ENCODE data around the gene ASXL1.
"Not testable (repeated sequence)": the region's sequence is repeated elsewhere in the genome, so short reads cannot be mapped to it uniquely, and the experiment has no call there.

ASXL1 gene

DNA sequence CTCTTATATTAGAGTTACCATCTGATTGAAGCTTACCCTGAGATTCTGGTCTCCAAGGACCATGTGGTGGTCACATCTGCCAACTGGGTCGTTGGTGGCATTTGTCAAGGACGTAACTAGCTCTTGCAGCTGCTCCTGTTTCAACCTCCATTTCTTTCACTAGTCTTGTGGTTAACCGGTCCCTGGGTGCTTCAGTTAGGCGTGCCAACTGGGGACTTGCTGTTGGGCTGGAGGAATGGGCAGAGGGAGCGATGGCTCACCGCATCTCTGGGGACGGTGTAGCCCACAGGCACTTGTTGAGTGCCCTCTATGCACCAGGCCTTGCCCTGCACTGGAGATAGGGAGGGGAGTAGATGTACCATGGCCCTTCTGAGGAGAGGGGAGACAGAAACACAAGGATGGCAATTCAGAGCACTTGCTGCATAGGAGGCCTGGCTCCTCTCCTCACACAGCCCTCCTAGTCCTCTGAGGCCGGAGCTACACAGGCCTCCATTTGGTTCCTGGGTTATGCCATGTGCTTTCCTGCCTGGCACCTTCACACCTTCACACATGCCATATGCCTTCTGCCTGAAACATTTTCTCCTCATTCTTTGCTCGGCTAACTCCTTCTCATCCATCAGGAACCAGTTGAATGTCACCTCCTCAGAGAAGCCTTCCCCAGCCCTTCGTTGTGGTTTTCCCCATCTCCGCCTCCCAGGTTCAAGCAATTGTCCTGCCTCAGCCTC is 20.0 kb upstream of the ASXL1 start:
- no peak for DNase-seq

DNA sequence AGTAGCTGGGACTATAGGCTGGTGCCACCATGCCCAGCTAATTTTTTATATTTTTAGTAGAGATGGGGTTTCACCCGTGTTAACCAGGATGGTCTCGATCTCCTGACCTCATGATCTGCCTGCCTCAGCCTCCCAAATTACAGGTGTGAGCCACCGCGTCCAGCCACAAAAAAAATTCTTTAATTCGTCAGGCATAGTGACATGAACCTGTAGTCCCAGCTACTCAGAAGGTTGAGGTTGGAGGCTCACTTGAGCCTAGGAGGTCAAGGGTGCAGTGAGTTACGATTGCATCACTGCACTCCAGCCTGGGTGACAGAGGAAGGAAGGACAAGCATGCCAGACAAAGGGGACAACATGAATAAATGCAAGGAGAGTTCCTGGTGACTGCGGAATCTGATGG is 19.5 kb upstream of the ASXL1 start:
- DNase-seq: no peak

DNA sequence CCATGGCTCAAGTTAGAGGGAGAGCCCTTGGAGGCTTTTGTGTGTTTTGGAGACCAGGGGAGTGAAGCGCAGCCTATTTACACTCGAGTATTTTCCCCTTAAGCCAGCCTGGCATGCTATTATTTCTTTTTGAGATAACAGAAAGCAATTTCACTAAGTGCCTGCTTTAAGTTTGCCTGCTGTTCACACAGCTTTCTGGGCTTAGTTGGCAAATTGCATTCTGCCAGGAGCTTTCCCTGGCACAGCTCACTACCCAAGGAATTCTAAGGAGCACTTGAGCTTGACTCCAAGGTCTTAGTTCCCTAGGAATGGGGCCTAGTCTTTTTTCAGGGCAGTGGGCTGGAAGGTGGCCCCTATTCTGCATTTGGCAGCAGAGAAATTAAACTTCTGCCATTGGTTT is 19.0 kb upstream of the ASXL1 start:
- no peak for DNase-seq

DNA sequence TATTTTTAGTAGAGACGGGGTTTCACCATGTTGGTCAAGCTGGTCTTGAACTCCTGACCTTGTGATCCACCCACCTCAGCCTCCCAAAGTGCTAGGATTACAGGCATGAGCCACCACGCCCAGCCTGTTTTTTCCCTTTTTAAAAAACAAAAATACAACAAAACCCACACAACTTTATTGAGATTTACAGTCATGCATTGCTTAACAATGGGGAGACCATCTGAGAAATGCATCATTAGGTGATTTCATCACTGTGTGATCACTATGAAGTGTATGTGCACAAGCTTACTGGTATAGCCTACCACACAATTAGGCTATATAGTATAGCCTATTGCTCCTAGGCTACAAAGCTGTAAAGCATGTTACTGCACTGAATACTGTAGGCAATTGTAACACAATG is 17.1 kb upstream of the ASXL1 start:
- not testable (repeated sequence) for DNase-seq

DNA sequence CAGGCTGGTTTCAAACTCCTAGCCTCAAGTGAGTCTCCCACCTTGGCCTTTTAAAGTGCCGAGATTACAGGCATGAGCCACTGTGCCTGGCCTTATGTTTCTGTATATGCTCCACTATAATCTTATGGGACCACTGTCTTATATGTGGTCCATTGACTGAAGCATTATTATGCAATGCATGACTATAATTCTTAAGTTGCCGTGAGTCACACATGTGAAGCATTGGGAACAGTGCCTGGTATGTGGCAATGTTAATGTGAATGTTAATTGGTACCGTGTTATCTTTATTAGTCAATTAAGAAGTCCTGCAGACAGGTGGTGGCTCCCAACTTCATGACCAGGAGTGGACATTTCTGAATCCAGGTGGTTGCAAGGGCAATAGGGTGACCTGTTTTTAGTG is 14.7 kb upstream of the ASXL1 start:
- no peak for DNase-seq

DNA sequence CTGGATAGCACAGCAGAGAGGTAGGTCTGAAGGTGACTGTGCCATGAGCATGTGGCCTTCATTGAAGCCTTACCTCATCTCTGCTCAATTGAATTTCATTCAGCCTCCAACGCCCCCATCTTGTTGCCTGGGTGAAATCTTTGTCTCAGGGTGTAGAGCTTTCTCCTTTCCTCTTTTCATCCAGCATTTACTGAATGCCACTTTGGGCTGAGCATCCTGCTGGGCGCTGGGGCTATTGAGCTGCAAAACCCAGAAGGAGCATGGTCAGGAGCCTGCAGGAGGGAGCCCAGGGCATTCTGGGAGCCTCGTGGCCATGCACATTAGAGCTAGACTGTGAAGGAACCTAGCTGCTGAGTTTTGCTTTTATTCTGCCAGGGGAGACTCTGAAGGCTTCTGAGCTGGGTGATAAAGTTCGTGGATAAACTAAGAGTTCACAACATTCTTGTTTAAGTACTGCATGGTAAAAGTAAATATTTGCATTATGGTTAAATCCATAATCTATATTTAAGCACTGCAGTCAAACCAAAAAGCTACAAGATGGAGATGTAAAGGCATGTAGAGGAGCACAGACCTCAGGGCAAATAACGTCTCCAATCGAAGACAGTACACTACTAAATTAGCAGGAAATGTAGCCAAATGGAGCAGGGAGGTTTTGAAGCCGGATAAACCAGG is 13.2 kb upstream of the ASXL1 start:
- DNase-seq: no peak

DNA sequence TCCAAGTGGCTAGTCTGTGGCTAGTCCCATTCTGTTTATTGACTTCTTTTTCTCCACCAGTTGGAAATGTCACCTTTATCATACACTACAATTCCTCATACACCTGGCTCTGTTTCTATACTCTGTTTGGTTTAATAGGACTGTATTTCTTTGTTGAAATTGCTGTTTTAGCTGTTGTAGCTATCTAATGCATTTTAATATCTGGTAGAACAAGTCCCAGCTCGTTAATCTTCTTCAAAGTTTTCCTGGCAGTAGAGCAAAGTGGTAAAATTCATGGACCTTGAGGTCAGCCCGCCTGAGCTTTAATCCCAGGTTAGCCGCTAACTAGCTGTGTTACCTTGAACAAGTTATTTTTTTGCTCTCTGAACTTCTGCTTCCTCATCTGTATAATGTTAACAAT is 9.9 kb upstream of the ASXL1 start:
- no peak for DNase-seq

DNA sequence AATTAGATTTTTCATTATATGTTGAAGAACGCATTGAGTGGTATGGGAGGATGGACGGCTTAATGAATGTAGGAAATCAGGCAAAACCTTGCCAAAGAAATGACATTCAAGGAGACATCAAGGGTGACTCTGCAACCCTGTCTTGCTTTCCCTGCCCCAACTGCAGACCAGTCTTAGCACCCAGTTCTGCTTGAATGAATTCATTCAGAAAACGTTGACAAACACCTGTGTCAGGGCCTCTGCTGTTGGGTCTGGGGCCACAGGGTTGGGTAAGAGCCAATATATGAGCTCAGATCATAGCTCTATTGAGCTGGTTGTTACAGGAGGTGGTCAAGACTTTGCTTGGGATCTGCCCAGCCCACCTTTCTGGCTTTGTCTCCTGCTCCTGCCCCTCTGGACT is 7.7 kb upstream of the ASXL1 start:
- no peak for DNase-seq

DNA sequence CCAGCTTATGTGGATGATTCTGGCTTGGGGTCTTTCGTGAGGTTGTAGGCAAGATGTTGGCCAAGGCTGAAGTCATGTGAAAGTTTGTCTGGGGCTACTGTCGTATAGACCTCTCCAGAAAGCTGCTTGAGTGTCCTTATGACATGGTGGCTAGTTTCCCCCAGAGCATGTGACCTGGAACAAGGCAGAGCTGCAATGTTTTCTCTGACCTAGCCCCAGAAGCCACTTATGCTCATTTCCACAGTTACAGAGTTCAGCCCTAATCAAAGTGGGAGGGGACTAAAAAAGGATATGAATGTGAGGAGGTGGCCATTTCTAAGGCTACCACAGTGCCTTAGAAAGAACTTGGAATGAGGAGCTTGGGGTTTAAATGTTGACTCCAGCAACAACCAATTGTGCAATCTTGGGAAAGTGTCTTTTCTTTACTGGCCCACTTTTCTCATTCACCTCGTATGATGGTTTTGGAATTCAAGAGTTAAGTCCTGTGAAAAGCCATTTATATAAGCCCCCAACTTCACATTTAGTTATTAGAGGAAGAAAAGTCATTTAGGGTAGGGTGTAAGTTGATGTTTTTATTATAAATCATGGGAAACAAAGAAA is 5.9 kb upstream of the ASXL1 start:
- no peak for DNase-seq

DNA sequence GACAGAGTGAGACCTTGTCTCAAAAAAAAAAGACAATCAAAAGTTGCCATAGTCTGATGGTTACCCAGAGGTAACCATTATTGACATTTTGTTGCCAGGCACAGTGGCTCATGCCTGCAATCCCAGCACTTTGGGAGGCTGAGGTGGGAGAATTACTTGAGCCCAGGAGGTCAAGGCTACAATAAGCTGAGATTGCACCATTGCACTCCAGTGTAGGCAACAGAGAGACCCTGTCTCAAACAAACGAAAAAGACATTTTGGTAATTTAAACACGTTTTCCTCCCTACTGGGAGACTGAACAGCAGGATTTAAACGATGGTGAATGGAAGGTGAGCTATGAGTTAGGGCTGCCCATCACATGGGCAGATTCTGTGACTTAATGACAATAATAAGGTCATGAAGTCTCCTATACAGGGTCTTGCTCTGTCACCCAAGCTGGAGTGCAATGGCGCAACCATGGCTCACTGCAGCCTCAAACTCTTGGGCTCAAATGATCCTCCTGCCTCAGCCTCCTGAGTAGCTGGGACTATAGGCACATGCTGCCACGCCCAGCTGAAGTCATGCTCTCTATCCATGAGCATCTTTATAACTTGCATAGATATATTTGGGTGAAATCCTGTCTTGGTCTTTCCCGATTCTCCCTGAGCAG is 4.2 kb upstream of the ASXL1 start:
- DNase-seq: no peak

DNA sequence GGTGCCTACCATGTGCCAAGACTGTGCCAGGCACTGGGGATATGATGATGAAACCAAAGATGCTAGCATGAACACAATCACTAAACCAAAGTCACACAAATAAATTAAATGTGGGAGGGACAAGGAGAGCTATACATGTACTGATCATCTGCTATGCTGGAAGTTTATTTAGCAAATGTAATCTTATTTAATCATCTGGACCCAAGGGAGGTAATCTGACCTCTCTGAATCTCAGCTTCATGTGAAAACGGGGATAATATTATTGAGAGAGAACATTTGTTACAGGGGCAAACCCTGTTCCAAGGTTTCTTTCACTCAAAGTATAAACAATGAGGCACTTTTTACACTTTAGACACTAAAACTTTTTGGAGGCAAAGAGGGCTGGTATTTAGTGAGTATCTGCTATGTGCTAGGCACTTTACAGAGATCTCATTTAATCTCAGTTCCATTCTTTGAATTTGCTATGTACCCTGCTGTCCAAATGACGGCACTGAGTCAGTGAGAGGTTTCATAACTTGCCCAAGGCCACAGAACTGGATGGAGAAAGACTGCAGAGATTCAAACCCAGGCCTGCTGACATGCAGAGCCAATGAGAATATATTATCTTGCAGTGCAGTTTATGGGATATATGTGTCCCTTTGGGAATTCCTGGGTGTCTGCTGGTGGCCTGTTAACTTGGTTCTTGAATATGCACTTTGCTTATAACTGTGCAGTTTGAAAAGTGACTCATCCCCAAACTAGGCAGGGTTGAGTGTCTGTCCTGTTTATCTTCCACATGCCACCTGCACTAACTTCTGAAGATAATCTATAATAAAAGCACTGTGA is 3.3 kb upstream of the ASXL1 start:
- DNase-seq: no peak

DNA sequence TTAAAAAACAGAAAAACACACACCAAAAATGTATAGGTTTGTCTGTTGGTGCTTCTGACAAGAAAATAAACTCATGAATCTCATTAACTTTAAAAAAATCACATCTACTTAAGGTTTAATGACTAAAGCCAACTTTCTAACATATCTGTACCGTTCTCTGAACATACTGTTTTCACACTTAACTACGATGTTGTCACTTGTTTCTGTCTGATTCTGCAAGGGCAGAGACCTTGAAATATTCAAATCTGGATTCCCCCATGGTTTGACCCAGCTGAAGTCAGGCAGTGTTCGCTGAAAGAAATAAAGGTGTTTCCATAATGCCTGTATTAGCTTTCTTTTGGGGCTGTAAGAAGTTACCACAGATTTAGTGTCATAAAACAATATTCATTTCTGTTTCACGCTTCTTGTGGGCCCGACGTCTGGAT is 2.7 kb upstream of the ASXL1 start:
- DNase-seq: no peak

DNA sequence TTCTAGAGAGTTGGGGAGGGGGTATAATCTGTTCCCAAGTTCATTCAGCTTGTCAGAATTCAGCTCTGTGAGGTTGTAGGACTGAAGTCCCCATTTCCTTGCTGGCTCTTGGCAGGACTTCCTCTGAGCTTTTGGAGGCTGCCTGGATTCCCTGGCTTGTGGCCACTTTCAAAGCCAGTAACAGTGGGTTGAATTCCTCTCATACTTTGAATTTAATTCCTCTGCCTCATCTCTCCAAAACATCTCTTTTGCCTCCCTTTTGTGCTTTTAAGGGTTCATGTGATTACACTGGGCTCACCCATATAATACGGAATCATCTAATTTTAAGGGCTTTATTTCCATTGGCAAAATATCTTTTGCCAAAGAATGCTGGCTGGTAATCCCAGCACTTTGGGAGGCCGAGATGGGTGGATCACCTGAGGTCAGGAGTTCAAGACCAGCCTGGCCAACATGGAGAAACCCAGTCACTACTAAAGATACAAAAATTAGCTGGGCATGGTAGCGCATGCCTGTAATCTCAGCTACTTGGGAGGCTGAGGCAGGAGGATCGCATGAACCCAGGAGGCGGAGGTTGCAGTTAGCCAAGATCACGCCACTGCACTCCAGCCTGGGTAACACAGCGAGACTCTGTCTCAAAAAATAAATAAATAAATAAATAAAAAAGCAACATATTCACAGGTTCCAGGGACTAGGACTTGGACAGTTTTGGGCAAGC is 2.1 kb upstream of the ASXL1 start:
- DNase-seq: not testable (repeated sequence)

DNA sequence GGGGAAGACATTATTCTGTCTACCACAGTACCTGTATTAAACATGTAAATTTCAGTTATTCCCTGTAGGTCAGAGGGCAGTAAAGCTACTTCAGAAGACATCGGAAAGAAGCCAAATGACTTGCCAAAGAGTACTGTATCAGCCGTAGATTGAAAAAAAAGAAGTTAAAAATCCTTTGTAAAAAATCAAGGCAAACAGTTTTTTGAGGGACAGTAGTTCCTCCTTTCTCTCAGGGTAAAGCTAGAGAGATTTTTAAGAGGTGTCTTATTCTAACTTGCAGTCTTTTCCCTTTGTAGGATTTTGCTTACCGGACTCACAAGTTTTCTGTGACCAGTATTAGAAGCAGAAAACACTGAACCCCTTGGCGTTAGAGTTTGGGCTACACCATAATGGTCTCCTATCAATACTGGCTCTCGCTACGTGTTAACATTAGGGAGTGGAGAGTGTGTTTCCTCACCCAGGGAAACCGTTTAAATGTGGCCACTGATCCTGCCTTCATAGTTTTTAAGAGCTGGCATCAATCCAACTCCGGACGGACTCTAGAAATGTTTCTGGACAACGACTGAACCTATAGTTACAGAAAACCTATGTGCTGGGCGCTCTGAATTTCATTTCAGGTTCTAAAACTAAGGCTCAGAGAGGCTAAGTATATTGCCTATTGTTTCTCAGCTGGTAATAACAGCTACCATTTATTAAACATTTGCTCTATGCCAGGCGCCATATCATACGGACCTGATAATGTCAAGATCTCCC is 1.3 kb upstream of the ASXL1 start:
- DNase-seq: no peak

DNA sequence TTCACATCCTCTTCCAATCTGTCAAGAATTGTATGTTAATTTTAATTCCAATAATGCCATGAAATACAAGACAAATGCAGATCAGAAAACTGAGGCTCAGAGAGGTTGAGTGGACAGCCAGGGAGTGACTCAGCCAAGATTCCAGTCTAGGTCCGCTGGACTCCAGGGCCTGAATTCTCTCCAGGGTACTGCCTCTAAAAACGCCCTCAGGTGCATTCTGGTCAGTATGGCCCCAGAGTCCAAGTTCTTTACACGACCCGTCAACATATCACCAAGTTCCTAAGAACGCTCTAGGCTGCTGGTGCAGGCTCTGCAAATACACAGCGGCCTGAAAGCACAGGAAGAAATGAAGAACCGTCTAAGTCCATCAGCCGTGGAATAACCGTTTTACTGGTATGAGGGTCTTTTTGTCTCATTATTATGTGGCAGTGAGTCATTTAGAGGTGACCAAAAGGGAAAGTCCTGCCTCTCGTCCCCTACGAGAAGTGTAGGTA is 709 bp upstream of the ASXL1 start:
- no peak for DNase-seq

DNA sequence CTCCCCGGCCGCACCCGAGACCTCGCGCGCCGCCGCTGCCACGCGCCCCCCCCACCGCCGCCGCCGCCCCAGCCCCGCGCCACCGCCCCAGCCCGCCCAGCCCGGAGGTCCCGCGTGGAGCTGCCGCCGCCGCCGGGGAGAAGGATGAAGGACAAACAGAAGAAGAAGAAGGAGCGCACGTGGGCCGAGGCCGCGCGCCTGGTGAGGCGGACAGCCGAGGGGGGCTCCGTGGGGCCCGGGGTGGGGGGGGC is 426 bp downstream of the ASXL1 start:
- DNase-seq: no peak

DNA sequence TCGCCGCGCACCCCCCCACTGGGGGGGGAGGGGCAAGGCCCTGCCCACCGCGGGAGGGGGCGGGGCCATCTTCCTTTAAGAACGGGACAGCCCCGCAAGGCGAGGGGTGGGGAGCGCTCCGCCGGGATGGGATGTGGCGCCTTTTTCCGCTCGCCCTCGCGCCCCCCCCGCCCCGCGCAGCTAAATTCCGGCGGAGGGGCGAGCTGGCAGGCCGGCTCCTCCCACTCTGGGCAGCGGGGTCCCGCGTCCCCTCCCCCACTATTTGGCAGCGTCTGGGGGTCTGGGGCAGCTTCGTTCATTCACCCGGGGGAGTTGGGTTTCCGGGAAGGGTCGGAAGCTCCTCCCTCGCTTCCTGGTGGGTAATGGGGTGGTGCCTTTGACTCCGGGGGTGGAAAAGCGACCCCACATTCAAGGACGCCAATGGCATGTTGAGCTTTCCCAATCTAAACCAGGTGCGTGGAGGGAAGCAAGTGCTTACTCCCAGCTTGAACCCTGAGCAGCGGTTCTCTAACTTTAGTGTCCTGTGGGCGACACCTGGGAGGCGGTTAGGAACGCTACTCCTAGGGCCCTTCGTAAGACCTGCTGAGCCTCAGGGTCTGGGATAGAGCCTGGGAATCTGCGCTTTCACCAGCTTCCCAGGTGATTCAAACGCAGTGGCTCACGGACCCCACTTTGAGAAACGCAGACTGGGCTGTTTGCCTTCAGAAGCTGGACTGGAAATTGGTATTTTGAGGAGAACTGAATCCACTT is 927 bp downstream of the ASXL1 start:
- no peak for DNase-seq

DNA sequence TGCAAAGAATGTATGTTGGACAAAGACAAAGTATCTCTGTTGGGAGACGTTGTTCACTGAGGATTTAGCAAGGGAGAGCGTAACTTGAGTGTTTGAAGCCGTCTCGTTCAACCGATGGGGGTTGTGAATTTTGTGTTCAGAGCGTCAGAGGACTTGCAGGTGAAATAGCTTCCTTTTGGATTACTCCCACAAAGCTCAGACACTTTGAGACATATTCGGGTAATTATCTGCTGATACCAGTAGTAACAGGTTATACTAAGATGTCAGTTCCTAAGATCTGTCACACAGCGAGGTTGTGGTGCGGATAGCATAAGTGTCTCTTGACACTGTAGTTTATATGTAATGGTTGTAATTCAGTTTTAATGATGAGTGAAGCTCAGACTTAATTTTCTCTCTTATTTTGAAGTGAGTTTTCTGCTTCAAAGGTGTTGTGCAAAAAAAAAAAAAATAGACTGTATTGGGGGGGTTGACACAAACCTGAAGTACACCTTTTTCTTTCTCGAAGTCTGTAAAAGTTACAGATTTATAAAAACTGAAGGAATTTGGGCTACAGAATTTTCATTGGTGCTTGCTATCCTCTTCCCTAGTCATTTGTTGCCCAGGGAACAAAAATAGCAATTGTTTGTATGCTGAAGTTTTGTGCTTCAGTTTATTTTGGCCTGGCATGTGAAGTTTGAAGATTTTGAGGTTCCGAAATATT is 1.7 kb downstream of the ASXL1 start:
- no peak for DNase-seq

DNA sequence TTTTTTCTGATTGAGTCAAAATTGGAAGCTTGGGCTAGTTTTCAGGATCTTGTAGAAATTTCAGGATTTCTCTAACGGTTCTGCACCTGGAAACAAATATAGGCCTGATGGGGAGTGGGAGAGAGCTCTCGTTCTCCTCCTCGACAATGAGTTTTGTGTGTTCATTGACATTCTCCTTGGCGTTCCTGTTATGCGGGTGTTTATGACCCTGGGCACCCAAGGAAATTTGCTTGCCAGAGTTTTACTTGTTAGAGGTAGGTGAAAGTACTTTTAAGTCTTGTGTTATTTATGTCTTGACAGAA is 2.2 kb downstream of the ASXL1 start:
- DNase-seq: no peak

DNA sequence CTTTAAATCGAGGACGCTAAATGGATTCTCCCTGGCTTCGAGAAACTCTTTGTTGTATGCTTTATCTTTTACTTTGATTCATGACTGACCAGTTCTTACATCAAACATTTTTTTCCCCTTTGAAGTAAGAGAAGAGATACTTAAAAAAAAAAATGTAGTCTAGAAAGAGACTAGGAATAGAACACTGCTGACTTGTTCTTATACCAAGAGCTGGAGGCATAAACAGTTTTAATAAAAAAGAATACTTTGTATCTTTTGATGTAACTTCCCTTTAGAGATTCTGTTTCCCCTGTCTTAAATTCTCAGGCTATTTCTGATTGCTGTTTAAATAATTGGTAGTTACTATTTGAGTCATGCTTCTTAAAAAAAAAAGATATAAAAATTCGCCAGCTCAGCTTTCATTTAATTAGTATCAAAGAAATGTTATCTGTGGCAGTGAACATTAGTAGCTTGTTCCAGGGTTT is 4.8 kb downstream of the ASXL1 start:
- DNase-seq: no peak
